CD4-positive, alpha-beta T cell treated with Interleukin-6 for 4 hours (primary cell): Measurements from ENCODE around the gene ARHGEF11.

Source experiments
- DNase-seq: peaks from one replicate; pipeline ENCODE4 v3.0.0-alpha.2; 2020; ENCODE audit warnings: mixed read lengths

Gene ARHGEF11

DNA sequence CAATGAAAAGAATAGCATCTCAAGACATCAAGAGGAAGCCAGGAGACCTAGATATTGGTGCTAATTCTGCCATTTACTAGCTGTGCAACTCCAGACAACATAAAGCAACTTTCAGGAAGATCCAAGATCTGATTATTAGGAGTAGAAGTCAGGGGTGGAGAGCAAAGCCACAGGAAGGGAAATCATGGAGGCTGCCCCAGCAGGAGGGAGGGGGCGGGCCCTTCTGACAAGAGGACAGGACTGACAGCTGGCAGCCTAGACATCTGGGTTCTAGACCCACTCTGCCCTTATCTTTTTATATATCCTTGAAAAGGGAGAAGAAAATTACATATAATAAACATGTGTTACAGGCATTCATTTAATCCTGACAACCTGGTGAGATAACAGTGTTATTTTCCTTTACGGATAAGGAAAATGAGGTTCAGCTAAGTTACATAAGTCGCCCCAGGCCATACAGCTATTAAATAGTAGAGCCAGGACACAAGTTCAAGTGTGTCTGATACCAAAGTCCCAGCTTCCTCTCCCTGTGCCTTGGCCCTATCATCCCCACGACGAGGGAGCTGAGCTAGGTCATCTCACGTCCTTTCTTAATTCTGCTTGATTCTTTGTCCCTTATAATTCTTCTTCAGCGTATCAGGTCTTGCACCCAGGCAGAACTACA, 46.6 kb downstream of the ARHGEF11 start:
- no peak for DNase-seq

DNA sequence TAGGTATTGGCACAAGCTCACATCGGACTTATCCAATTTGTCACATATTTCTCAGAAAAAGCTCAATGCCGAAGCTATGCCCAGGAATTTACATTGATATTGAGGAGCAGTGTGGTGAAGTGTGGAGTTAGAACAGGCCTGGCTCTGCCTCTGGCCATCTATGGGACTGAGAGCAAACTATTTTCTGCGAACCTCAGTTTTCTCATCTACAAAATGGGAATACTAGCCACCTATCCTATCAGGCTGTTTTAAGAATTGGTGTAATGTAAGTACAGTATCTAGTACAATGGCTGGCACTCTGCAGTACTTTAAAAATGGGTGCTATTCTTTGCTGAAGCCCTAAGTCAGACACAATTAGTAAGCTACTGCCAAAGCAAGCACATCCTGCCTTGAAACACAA, 47.2 kb downstream of the ARHGEF11 start:
- DNase-seq: no peak

DNA sequence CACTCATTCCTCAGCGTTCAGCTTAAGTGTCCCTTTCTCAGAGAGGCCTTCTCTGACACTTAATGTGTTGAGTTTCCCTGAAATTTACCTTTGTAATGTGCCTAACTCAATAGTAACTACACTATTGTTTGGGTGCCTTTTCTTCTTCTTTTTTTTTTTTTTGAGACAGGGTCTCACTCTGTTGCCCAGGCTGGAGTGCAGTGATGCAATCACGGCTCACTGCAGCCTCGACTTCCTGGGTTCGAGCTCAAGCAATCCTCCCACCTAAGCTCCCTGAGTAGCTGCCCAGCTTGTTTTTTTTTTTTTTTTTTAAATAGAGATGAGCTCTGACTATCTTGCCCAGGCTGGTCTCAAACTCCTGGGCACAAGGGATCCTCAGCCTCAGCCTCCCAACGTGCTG, 50.1 kb downstream of the ARHGEF11 start:
- DNase-seq: no peak

DNA sequence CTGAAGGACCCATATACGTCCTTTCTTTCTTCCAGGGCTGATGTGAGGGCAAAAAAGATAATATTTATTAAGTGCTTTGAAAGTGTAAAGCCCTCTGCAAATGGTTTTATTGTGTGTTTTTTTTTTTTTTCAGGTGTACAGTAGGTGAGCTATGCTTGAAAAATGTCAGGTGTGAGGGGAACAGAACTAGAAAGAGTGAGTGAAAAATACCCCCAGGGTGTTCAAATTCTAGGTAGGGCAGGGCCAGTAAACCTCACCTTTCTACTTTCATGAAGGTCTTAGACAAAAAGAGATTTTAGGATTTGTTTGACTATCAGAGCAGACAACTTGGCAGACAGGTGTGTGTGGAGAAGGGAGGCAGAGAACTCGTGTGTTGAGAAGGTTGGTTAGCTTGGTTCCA, 51.3 kb downstream of the ARHGEF11 start:
- no peak for DNase-seq

DNA sequence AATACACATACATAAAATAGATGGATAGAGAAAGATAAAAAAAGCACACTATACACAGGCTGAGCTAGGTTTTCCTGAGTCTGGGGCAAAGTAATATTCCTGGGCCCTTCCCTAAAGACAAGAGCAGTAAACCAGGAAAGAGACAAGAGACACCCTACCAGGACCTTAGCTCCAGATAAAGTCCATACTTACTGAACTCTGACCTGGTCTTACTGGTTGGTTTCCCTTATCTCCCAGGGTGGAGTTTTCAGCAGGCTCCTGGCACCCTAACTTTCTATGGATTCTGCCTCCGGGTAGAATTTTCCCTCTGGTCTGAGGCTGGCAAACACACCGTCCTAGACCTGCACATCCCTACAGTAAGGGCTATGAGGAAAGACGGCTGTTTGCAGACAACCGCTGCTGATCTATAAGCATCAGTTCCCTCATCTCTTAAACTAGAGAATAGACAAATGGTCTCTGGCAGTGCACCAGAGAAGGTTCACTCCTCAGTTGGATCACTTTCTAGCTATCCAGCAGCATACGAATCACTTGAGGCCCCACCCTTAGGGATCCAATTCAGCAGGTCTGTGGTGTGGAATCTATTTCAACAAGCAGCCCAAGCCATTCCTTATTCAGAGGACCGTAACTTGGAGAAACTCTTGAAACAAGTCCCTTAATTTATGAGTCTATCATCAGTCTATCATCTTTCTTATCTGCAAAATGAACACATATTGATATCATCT, 52.0 kb downstream of the ARHGEF11 start:
- DNase-seq: no peak

DNA sequence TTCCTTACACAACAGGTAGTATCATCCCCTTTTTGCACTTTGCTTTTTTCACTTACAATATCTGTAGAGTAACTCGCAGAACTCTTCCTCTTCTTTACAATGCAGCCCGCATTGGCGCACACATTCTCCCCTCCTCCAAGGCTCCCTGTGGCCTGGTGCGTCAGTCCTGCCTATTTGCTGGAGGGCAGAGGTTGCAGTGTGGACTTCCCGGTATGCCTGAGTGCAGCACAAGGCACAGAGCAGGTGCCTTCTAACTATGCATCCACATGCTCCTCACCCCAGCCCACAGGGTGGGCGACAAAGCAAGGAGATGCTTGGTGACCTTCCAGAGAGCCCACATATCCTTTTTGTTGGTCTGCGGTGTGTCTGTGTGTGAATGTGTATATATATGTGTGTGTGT, 53.3 kb downstream of the ARHGEF11 start:
- no peak for DNase-seq

DNA sequence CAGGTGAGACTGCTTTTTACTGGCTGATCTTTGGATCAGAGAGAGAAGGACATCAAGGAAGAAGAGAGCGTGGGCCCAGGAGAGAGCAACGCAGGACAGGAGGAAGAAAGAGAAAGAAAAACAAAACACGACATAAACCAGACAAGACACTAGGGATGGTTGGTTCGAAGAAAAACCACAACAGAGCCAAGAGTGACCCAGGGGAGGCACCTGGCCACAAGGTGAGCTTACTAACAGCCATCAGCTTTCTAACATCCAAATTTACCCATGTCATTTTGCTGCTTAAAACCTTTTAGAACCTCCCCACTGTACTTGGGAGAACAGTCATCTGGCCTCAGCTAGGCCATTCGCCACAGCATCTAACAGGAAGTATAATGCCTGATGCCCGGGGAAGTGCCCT, 57.8 kb downstream of the ARHGEF11 start:
- DNase-seq: no peak

DNA sequence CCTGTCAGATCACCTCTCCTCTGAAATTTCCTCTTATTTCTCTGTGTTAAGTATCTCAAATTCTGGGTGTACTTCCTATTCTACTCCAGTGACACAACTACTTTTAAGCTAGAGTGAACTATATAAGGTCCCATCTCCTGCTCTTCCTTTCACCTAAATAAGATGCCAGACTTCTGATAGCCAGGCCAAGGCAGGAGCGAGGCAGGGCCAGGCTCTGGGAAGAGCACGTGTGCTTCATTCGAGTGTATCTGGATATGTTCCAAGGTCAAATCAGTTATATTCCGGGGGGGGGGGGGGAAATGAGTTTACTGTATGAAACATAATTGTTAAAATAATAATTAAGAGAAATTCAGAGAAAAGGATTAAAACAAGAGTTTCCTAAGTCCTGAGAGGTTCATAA, 65.0 kb downstream of the ARHGEF11 start:
- DNase-seq: no peak

DNA sequence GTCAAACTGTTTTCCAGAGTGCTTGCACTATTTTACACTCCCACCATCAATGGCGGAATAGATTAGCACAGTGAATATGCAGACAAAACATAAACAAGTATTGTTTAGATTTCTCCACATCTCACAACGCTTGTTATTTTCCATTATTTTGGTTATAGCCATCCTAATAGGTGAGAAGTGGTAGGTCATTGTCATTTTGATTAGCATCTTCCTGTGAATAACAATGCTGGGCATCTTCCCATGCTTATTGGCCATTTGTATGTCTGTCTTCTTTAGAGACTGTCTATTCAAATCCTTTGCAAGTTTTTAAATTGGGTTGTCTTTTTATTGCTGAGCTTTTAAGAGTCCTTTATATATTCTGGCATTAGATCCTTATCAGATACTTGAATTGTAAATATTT, 70.5 kb downstream of the ARHGEF11 start:
- DNase-seq: no peak

DNA sequence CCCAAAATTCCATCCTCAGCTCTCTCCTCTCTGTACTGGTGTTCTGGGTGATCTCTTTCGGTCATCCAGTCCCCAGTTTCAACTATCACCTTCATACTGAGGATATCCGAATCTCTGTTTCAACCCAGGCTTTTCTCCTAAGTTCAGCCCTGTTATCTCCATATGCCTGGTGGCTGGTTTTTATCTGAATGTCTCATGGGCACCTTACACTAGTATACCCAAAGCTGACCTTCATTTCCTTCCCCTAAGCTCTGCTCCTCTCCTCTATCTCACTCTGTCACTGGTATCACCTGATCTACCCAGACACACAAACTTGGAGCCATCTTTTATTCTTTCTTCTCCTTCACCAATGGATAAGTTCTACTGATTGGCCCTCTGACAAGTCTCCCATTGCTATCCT, 72.1 kb downstream of the ARHGEF11 start:
- DNase-seq: no peak

DNA sequence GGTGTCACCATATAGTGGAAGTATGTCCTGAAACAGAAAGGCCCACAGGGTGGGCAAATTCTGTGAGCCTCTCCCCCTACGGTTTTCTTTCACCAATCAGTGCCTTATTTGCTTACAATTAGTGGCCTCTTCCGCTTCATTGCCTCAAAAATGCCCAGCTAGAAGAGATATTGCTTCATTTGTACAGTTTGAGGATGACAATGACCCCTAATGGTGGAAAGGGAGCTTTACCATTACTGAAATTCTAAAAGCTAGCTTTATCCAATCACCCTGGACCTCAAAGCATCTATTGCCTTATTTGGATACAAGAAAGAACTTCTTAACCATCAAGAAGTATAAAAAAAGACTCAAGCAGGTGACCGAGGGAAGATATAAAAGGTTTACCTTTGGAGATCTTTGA, 75.5 kb downstream of the ARHGEF11 start:
- no peak for DNase-seq

DNA sequence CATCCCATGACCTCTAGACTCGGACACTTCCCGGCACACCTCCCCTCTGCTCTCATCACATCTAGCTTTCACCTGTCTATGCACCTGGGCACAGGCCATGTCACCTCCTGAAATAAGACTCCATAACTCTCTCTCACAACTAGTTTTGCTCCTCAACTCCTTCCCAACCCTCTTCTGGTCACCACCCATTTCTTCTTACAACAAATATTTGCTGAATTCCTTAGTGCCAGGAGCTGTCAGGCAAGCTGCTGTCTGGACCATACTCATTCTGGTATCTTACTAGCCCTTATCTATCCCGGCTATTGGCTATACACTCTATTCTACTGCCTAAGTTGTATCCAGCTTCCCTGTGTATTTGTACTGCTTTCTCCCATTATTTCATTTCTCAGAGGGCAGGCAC, 76.0 kb downstream of the ARHGEF11 start:
- no peak for DNase-seq

DNA sequence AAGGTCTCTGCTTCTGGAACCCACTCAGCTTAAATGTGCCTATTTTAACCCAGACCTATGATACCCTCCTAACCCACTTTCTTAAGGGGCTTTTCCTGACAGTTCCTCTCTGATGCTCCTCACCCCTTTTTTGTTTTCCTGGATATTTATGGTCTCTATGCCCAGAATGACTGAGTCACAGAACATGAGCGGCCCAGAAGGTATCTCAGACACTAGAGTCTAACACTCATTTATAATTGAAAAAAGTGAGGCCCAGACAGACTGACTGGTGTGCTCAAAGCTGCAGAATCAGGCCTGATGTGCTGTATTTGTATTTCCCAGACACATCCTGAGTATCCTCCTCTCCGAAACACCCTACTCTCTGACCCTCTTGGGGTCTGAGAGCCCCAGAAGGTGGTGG, 81.1 kb downstream of the ARHGEF11 start:
- DNase-seq: no peak

DNA sequence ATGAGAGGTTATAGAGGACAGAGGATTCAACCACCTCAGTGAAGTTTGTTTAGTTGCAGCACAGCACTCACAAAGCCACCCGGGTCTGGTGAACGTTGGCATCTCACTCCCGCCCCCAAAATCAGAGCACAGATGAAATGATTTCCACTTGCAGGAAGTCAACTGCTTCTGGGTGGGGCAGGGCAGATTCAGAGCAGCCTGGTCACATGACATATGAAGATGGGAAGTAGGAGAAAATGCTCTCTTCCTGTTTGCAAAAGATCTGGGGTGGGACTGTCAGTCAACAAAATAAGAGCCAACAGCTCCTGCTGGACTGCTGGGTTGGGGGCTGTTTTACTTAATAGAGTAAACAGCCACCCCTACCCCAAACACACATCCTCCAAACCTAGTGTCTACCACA, 81.9 kb downstream of the ARHGEF11 start:
- peak; percentile 67 for DNase-seq

DNA sequence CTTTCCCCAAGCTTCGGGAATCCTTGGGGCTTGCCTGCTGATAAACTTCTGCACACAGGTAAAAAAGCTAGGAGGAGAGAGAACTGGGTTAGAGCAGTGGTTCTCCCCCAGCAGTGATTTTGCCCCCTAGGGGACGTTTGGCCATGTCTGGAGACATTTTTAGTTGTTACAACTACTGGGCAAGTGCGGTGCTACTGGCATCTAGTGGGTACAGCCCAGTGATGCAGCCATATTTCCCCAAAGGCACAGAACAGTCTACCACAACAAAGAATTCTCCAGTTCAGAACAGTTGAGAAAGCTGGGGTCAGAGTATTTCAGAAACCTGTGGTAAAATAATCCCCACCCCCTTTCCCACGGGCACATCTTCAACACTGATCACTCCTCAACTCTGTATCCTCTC, 83.8 kb downstream of the ARHGEF11 start:
- DNase-seq: peak; percentile 28

DNA sequence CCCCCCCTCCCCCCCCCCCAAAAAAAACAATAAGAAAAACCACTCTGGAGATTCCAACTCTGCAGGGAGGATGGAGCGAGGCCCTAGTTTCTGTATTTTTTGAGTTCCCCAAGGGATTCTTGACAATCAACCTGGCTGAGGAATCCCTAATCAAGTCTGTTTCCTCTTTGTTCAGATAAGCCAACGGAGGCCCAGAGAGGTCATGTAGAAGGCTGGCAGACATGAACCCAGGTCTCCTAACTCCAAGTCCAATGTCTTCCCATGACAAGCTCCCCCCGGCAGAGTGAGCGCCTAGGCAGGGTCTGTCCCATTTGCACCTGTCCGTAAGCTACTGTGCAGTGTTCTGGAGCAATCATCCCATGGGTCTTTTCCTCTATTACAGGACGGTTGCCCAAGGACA, 85.6 kb downstream of the ARHGEF11 start:
- no peak for DNase-seq

DNA sequence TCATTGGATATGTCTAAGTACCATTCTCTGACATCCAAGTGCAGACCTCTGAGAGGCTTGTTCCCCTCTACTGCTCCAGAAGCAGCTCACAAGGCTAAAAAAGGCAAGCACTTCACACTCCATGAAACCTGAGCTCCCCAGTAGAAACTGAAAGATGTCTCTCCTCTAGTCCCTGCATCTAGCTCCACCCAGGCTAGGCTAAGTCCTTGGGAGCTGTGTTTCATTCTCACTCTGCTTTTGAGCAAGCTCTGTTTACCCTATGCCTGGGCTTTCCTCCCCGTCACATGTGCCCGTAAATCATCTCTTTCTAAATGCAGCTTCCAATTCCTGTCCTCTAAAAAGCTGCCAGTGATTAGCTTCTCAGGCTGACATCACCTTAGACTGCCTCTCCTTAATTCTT, 86.1 kb downstream of the ARHGEF11 start:
- DNase-seq: no peak

DNA sequence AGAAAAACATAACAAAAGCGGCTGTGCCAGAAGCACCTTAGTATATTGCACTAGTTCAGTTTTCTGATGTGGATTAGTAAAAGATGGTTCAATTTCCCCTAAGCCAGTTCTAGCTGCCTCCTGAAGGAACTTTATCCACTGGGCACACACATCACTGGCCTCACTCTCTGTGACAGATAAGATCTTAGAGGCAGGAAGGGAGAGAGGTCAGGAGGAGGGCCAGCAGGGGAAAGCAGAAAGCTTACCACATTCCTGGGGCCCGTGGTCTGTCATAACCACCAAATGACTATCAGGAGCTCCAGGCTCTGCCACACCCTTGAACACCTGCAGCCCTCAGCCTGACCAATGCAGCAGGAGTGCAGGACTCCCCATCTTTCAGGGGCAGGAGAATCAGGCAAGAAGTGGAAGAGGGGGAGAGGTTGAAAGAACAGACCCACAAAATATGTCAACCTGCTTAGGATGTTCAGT, 87.3 kb downstream of the ARHGEF11 start:
- DNase-seq: no peak

DNA sequence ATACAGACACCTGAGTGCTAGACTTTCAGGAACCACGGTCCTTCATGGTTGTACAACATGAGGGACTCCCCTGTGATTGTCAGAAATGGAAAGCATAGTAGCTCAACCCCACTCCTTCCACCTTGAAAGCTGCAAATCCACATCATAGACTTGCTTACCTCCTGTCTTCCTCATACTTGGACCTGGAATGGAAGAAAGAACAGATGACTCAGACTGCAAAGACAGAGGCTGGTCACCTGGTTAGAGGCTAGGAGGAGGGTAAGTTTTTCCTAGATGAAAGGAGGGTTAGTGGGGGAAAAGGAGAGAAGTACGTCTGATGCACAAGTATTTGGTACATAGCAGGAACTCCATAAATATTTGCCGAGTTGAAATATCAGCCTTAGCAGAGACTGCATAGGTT, 87.9 kb downstream of the ARHGEF11 start:
- no peak for DNase-seq

DNA sequence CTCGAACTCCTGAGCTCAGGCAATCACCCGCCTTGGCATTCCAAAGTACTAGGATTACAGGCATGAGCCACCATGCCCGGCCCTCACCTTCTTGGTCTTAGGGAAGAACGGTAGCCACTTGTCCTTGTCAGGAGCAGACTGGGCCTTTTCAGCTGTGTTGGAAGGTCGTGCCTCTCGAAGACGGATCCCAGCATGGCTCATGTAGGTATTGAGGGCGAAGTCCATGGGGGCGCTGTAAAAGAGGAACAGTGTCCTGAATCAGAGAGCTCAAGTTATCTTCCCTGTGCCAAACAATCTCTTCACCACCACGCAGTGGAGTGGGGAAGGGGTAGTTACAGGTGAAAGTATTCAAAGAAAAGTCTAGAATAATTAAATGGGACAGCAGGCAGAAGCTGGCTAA, 89.2 kb downstream of the ARHGEF11 start:
- no peak for DNase-seq

DNA sequence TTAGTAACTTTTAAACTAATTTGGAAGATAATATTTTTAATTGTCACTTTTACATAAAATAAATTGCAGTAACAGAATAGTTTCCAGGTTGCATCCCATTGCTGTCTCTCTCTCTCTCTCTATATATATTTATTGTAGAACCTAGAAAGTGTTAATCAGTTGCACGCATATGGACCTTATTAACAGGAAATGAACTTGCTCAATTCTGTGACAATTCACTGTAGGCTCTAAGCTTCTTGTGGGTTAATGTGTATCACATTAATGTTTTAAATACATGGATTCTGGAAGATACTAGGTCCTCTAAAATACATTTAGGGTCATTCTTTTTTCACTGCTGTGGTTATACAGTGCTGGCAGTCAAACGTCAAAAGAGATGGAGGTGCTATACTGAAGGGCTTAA, 92.0 kb downstream of the ARHGEF11 start:
- DNase-seq: no peak

DNA sequence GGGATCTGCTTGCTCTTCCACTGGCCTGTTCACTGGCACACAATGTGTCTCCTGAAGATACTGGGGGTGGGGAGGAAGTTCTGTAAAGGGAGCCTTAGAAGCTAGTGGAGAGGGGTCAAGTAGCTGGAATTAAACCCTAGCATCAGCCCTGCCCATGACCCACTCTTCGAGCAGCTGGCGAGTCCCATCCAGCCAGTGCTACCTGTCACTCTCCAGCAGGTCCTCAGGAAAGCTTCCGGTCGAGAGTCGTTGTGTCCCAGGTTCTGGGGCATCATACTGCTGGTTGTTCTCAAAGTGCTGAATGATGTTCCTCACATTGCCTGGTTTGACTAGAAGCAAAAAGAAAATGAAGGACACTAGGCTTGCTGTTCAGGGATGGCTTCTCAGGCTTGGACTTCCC, 94.2 kb downstream of the ARHGEF11 start:
- DNase-seq: no peak

DNA sequence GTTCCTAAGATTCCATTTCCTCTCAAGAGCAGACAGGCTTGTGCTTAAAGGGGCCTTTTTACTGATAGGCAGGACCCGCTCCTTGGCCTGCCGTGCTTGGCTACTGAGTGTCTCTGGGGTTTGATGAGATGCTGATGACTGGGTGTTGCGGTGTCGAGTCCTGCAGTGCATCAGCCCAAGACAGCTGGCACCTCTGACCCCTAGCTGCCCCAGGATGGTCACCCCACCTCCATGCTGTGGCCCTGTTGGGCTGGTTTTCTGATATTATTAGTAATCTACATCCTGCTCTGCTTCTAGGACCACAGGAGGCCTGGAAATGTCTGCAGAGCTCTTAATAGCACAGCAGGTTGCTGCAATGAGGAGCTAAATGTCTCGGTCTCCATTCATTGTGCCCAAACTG, 96.4 kb downstream of the ARHGEF11 start:
- DNase-seq: no peak

DNA sequence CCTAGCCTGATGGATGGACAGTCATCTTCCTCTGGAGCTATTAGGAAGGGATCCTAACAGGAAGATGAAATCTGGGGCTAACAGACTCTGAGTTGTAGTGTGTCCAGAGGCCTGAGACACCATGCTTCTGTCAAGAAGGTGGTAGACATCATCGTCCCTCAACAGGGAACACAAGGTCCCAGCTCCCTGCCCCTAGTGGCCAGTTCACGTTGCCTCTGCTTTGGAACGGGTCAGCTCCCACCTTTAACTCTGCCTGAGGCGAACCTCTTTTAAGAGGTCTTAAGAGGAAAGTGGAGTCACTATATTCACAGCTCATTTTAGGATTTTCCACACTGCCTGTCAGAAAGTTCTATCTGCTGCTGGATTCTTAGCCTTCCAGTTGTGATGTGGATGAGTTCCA, 96.8 kb downstream of the ARHGEF11 start:
- no peak for DNase-seq
